Measurements from ENCODE around the gene MIB2.

The MIB2 gene

GRCh38 chr1:1678581-1679380 is 63.5 kb downstream of the MIB2 start:
- DNase-seq (ENCODE audit: low read depth, low spot score): peak; percentile 58

Data from ELF-1 (cell line).